GM12878 (cell line): Measurements from ENCODE around the gene AKAP12. TPM values are rescaled to one million over a fixed set of nuclear protein-coding genes. Genes with fewer than 3 reads are reported as not detected.

Source experiments
- ATAC-seq: fragments of 200-7000 bp; cut with Tn5 transposase; 3 replicates; pipeline ENCODE4 v1.9.1; 2020; ENCODE audit warnings: mild to moderate bottlenecking, moderate library complexity
- BruUV-seq: library from RNA; stranded (reverse); fragments of 400-500 nt; replicated peaks from 2 replicates; lab custom pipeline; 2021; lab: Mats Ljungman, UMichigan
- CTCF ChIA-PET: fragments of 300-600 bp; sonication (Branson Sonifier 250); formaldehyde crosslinking; extraction: SDS; loops from one replicate; lab custom pipeline; 2021; ENCODE audit warnings: inconsistent platforms; lab: Yijun Ruan, JAX
- POLR2A ChIA-PET: fragments of 350-600 bp; formaldehyde crosslinking; extraction: SDS; loops from one replicate; lab custom pipeline; 2021; ENCODE audit warnings: inconsistent platforms; lab: Charles Lee
- RAD21 ChIA-PET: fragments of 300-600 bp; sonication (Branson Sonifier 250); formaldehyde crosslinking; loops from one replicate; lab custom pipeline; 2023; ENCODE audit warnings: antibody characterized with exemption; ENCODE audit not compliant: unreplicated experiment; lab: Charles Lee
- SMC1A ChIA-PET: fragments of 300-600 bp; sonication (Branson Sonifier 250); formaldehyde crosslinking; loops from one replicate; lab custom pipeline; 2023; ENCODE audit not compliant: unreplicated experiment, uncharacterized antibody; lab: Charles Lee
- DNase-seq: peaks from one replicate; pipeline ENCODE4 v3.0.0-alpha.2; 2011; ENCODE audit warnings: low read depth, low spot score
- FAIRE-seq: peaks from 3 replicates; lab custom pipeline; 2011; peaks lifted over from hg19 to GRCh38; lab: Jason Lieb, UNC
- H2AFZ ChIP-seq: 2 replicates; pipeline ENCODE4 v1.6.0; 2011; ENCODE audit warnings: low read depth, low read length, control low read depth; ENCODE audit not compliant: control insufficient read depth
- H3K27ac ChIP-seq: 2 replicates; pipeline ENCODE4 v1.5.1; 2011; ENCODE audit warnings: control low read depth; ENCODE audit not compliant: control insufficient read depth, insufficient read depth
- H3K27me3 ChIP-seq, 2 experiments: replicated peaks in 1 of 2; 2 replicates each; pipeline versions ENCODE4 v1.6.0 to v1.6.1; 2011; ENCODE audit warnings: low read length in 1 of 2; ENCODE audit not compliant: control insufficient read depth in 2 of 2, insufficient read depth in 2 of 2
- H3K36me3 ChIP-seq, 2 experiments: 2 replicates each; pipeline ENCODE4 v1.5.1; 2011; ENCODE audit warnings: low read length in 1 of 2; ENCODE audit not compliant: control insufficient read depth in 2 of 2, insufficient read depth in 2 of 2
- H3K4me1 ChIP-seq: 2 replicates; pipeline ENCODE4 v1.6.1; 2011; ENCODE audit warnings: mild to moderate bottlenecking, low read length, moderate library complexity, mixed read lengths; ENCODE audit not compliant: control insufficient read depth, insufficient read depth
- H3K4me2 ChIP-seq: 2 replicates; pipeline ENCODE4 v1.6.0; 2011; ENCODE audit warnings: control low read depth; ENCODE audit not compliant: control insufficient read depth, insufficient read depth
- H3K4me3 ChIP-seq: fragments of 200-600 bp; sonication (generic); 2 replicates; pipeline ENCODE4 v1.5.1; 2016
- H3K79me2 ChIP-seq: 2 replicates; pipeline ENCODE4 v1.6.0; 2011; ENCODE audit warnings: low read length; ENCODE audit not compliant: control insufficient read depth, insufficient read depth
- H3K9ac ChIP-seq: 2 replicates; pipeline ENCODE4 v1.8.0; 2011; ENCODE audit warnings: low read length, control low read depth, mixed read lengths; ENCODE audit not compliant: control insufficient read depth, insufficient read depth
- H3K9me3 ChIP-seq: replicated peaks from 3 replicates; pipeline ENCODE4 v1.5.1; 2011; ENCODE audit warnings: mild to moderate bottlenecking, low read length; ENCODE audit not compliant: control insufficient read depth, insufficient read depth
- H4K20me1 ChIP-seq: 2 replicates; pipeline ENCODE4 v1.6.0; 2011; ENCODE audit not compliant: control insufficient read depth, insufficient read depth
- CHD1 ChIP-seq: IDR thresholded peaks from 2 replicates; pipeline ENCODE4 v1.6.1; 2012; ENCODE audit warnings: low read depth, low read length, improper control_type of control experiment
- CHD4 ChIP-seq: fragments of 200-600 bp; sonication (generic); IDR thresholded peaks from 2 replicates; pipeline ENCODE4 v1.6.1; 2016; ENCODE audit warnings: mild to moderate bottlenecking
- ESRRA ChIP-seq: IDR thresholded peaks from 2 replicates; pipeline ENCODE4 v1.6.1; 2012; ENCODE audit warnings: mild to moderate bottlenecking, low read length, improper control_type of control experiment
- KAT2A ChIP-seq: conservative IDR thresholded peaks from 2 replicates; pipeline ENCODE4 v1.6.1; 2011; ENCODE audit warnings: low read depth, low read length; ENCODE audit not compliant: control insufficient read depth
- MEF2A ChIP-seq: IDR thresholded peaks from 2 replicates; pipeline ENCODE4 v1.6.1; 2011; ENCODE audit warnings: low read depth, mild to moderate bottlenecking, low read length, moderate library complexity; ENCODE audit not compliant: insufficient read depth
- MTA2 ChIP-seq: fragments of 450-650 bp; IDR thresholded peaks from 2 replicates; pipeline ENCODE4 v1.6.1; 2016; ENCODE audit warnings: low read depth, mild to moderate bottlenecking, moderate library complexity
- NFYB ChIP-seq: IDR thresholded peaks from 2 replicates; pipeline ENCODE4 v1.6.1; 2011; ENCODE audit warnings: low read depth, mild to moderate bottlenecking, low read length, improper control_type of control experiment, moderate library complexity; ENCODE audit not compliant: insufficient read depth
- POLR2AphosphoS5 ChIP-seq: IDR thresholded peaks from 2 replicates; pipeline ENCODE4 v1.6.1; 2011; ENCODE audit warnings: mild to moderate bottlenecking, low read length, inconsistent platforms
- STAT1 ChIP-seq: fragments of 450-650 bp; conservative IDR thresholded peaks from 2 replicates; pipeline ENCODE4 v1.6.1; 2014; ENCODE audit warnings: antibody characterized with exemption, mild to moderate bottlenecking
- TCF3 ChIP-seq: IDR thresholded peaks from 2 replicates; pipeline ENCODE4 v1.6.1; 2012; ENCODE audit warnings: low read depth, mild to moderate bottlenecking, low read length, borderline replicate concordance; ENCODE audit not compliant: insufficient read depth
- YY1 ChIP-seq: IDR thresholded peaks from 2 replicates; pipeline ENCODE4 v1.6.1; 2011; ENCODE audit warnings: low read depth, mild to moderate bottlenecking, low read length
- ZNF217 ChIP-seq: fragments of 450-650 bp; IDR thresholded peaks from 2 replicates; pipeline ENCODE4 v1.6.1; 2017; ENCODE audit warnings: antibody characterized with exemption, mild to moderate bottlenecking
- WGBS: methylation state at CpG from one replicate; pipeline ENCODE4 v1.1.6; 2016; ENCODE audit warnings: low lambda C conversion rate; ENCODE audit not compliant: insufficient replicate concordance, insufficient coverage; ENCODE audit errors: missing lambda C conversion rate; 5-methylcytosine and 5-hydroxymethylcytosine counted together
- in situ Hi-C: fragments of 300-500 bp; cut with MboI; formaldehyde crosslinking; loops from 9 replicates; pipeline ENCODE4 v1.14.3; 2018; ENCODE audit warnings: mixed read lengths
- intact Hi-C: fragments of 100-400 bp; cut with micrococcal nuclease; formaldehyde crosslinking; loops from one replicate; pipeline ENCODE4 v1.14.2; 2022; ENCODE audit not compliant: unreplicated experiment
- polyA plus RNA-seq, 11 experiments: library from polyadenylated mRNA; depleted of rRNA in 4 of 11; unstranded in 6 of 11; stranded (reverse) in 5 of 11; fragments of >200 nt; fragmentation: Nextera tagmentation in 4 of 11; fragmentation: Illumina TruSeq in 1 of 11; extraction: Ambion mirVana in 4 of 11; extraction: Trizol in 1 of 11; gene quantifications; 1 replicate in 1 of 11; 2 replicates in 10 of 11; pipeline versions ENCODE4 v1.2.1 to v1.2.3, GENCODE V29; 2011 to 2016; ENCODE audit warnings: inconsistent platforms in 2 of 11, missing spikeins in 2 of 11, low read depth in 1 of 11
- total RNA-seq, 4 experiments: library from RNA; depleted of rRNA in 3 of 4; stranded (reverse); fragments of >200 nt in 3 of 4; fragmentation: Illumina TruSeq in 1 of 4; extraction: Trizol in 1 of 4; gene quantifications; 2 replicates each; pipeline versions ENCODE4 v1.2.1 to v1.2.3, GENCODE V29; 2013 to 2021
- TF ChIP-seq, protein P1 (sequence below): fragments of 450-650 bp; IDR thresholded peaks from 2 replicates; pipeline ENCODE4 v1.6.1; 2016; ENCODE audit warnings: mild to moderate bottlenecking
- TF ChIP-seq, protein P2 (sequence below): IDR thresholded peaks from 2 replicates; pipeline ENCODE4 v1.6.1; 2011; ENCODE audit warnings: borderline replicate concordance, low read depth, mild to moderate bottlenecking, moderate library complexity, low read length; ENCODE audit not compliant: insufficient read depth, poor library complexity, severe bottlenecking
- TF ChIP-seq, protein P3 (sequence below), 3 experiments: IDR thresholded peaks in 2 of 3; conservative IDR thresholded peaks in 1 of 3; 2 replicates each; pipeline ENCODE4 v1.5.1; 2011; ENCODE audit warnings: low read depth in 3 of 3, low read length in 3 of 3, mild to moderate bottlenecking in 3 of 3, control low read depth in 2 of 3, moderate library complexity in 2 of 3, inconsistent platforms in 1 of 3, mixed read lengths in 1 of 3; ENCODE audit not compliant: control insufficient read depth in 2 of 3, insufficient read depth in 1 of 3; ENCODE audit errors: extremely low read depth in 1 of 3

AKAP12 gene
- total and polyA plus RNA-seq, 10 of the 15 experiments (the other 5 are each of a cell fraction or from before 2014, with no cell fraction given): under 0.01 to 0.72 (median 0.06) TPM; not detected in 4

DNA sequence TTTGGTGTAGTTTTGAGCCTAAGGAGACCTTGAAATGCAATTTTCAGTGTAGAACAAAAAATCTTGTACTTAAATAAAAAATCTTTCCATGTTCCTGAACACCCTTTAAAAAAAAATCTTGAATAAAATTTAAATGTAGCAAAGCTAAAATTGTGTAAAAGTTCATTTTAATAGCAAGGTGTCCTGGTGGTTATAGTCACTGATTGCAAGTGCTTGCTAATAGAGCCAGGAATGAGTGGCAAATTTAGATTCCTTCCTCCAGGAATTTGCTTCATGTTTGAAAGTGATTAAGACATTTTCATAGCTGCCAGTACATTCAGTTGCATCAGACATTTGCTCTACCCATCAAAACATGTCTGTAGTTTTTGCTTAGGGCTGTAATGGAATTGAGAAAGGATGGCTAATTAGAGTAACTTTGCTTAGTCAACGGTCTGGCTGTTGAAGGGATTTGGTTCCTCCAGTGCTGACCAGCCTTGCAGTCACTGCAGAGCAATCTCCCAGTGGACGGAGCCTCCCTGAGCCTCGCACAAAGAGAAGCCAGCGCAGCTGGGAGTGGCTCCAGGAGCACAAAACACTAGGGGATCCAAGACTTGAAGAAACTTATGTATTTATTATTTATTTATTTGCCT is 36.5 kb downstream of the AKAP12 start:
- Histone ChIP-seq H3K4me1 (no peaks in the 10 kb centered on the region), H3K27ac (no peak overlapping the region), H3K79me2 (no peaks in the 10 kb centered on the region), H3K9me3 (no peaks in the 10 kb centered on the region), H2AFZ (no peak overlapping the region), H4K20me1 (no peaks in the 10 kb centered on the region), H3K4me2 (no peak overlapping the region), H3K9ac (no peak overlapping the region), H3K27me3 (no peaks in the 10 kb centered on the region; a peak in 1 of 4 replicates), H3K36me3 (no peaks in the 10 kb centered on the region), H3K4me3 (no peak overlapping the region)
- intact Hi-C loops: no loop called here
- ChIA-PET CTCF (interaction anchor here (1.1 kb wide), 1 partner anchor 262 kb away, joined by 3 read pairs; no protein-coding TSS in a partner anchor), RAD21 (no interaction called here), POLR2A (no interaction called here), SMC1A (no interaction called here)
- DNase-seq (no peak), FAIRE-seq (no peak), ATAC-seq (no peak)
- in situ Hi-C loops: no loop called here
- no TSS peak for BruUV-seq
- TF ChIP-seq ZNF217 (no peak), STAT1 (no peak), ESRRA (no peak), YY1 (no peak), POLR2AphosphoS5 (no peak), MEF2A (no peak), KAT2A (no peak), TCF3 (no peak), NFYB (no peak), CHD1 (no peak), MTA2 (no peak), CHD4 (no peak)
- TF ChIP-seq, protein P1, sequence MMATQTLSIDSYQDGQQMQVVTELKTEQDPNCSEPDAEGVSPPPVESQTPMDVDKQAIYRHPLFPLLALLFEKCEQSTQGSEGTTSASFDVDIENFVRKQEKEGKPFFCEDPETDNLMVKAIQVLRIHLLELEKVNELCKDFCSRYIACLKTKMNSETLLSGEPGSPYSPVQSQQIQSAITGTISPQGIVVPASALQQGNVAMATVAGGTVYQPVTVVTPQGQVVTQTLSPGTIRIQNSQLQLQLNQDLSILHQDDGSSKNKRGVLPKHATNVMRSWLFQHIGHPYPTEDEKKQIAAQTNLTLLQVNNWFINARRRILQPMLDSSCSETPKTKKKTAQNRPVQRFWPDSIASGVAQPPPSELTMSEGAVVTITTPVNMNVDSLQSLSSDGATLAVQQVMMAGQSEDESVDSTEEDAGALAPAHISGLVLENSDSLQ: no peak
- TF ChIP-seq, protein P2, sequence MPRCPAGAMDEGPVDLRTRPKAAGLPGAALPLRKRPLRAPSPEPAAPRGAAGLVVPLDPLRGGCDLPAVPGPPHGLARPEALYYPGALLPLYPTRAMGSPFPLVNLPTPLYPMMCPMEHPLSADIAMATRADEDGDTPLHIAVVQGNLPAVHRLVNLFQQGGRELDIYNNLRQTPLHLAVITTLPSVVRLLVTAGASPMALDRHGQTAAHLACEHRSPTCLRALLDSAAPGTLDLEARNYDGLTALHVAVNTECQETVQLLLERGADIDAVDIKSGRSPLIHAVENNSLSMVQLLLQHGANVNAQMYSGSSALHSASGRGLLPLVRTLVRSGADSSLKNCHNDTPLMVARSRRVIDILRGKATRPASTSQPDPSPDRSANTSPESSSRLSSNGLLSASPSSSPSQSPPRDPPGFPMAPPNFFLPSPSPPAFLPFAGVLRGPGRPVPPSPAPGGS: no peak
- TF ChIP-seq, protein P3, sequence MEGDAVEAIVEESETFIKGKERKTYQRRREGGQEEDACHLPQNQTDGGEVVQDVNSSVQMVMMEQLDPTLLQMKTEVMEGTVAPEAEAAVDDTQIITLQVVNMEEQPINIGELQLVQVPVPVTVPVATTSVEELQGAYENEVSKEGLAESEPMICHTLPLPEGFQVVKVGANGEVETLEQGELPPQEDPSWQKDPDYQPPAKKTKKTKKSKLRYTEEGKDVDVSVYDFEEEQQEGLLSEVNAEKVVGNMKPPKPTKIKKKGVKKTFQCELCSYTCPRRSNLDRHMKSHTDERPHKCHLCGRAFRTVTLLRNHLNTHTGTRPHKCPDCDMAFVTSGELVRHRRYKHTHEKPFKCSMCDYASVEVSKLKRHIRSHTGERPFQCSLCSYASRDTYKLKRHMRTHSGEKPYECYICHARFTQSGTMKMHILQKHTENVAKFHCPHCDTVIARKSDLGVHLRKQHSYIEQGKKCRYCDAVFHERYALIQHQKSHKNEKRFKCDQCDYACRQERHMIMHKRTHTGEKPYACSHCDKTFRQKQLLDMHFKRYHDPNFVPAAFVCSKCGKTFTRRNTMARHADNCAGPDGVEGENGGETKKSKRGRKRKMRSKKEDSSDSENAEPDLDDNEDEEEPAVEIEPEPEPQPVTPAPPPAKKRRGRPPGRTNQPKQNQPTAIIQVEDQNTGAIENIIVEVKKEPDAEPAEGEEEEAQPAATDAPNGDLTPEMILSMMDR (IDR thresholded peaks at IDR 0.05 in 2 of 3, conservative IDR thresholded peaks at IDR 0.05 in 1 of 3; ENCODE audit: control insufficient read depth in 2 of 3, extremely low read depth in 1 of 3, insufficient read depth in 1 of 3, low read depth in 3 of 3, low read length in 3 of 3): no peak
- 34% methylated on average over 4 of the region's 4 CpGs for WGBS
